ENCODE measurements around the gene CCDC7. TPM values are rescaled to one million over a fixed set of nuclear protein-coding genes. Genes with fewer than 3 reads are reported as not detected.

CCDC7 gene
- total RNA-seq, 2 experiments from 2014 or later, result 69.4 to 72.9 TPM

DNA sequence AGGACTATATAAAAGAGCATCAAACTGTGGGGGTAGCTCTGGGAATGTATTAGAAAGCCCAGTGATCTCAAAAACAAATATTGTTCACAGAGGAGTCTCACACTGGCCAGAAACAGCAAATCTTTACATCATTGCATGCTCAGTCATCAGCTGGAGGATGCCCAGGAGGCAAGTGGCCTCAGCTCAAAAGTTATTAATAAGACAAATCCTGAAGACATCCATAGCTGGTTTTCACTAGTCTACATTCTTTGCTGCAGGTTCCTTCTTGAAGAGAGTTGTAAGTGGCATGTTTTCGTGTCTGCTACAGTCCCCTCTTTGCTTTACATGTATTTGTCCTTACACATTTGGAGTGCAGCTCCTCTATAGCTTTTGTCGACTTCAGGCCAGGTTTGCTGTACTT, 8.6 kb upstream of the CCDC7 start:
- no peak overlapping the region for H3K4me3 ChIP-seq (ENCODE audit: low read length)
- POLR2A ChIA-PET, result interaction anchor here (0.6 to 4.9 kb wide), 3 partner anchors 8 to 347 kb away, joined by 3 to 32 read pairs (median 3); partner anchors contain the start of gene CCDC7
- DNase-seq, result no peak
- no peak overlapping the region for H3K4me3 Mint-ChIP-seq
- no peaks in the 10 kb centered on the region for H3K27me3 ChIP-seq (ENCODE audit: control insufficient read depth in 1 of 2, insufficient read depth in 2 of 2, low read length in 2 of 2)
- no peaks in the 10 kb centered on the region for H3K36me3 Mint-ChIP-seq (ENCODE audit: low read depth)
- H3K9me3 ChIP-seq (ENCODE audit: control insufficient read depth in 1 of 2, insufficient read depth in 1 of 2, low read length in 2 of 2), result no peaks in the 10 kb centered on the region
- H3K27ac ChIP-seq (ENCODE audit: low read depth in 1 of 2, low read length in 2 of 2), result no peak overlapping the region
- H3K36me3 ChIP-seq (ENCODE audit: insufficient read depth, low read length), result no peaks in the 10 kb centered on the region
- ATAC-seq (ENCODE audit: poor library complexity), result no peak
- H3K4me1 Mint-ChIP-seq (ENCODE audit: low read depth), result peaks cover 21% of the 10 kb centered on the region
- H3K27me3 Mint-ChIP-seq, result no peaks in the 10 kb centered on the region
- intact Hi-C loops (cut with DNase I, micrococcal nuclease), result no loop called here
- peaks cover 2% of the 10 kb centered on the region for H3K9me3 Mint-ChIP-seq
- TF ChIP-seq, protein P1, sequence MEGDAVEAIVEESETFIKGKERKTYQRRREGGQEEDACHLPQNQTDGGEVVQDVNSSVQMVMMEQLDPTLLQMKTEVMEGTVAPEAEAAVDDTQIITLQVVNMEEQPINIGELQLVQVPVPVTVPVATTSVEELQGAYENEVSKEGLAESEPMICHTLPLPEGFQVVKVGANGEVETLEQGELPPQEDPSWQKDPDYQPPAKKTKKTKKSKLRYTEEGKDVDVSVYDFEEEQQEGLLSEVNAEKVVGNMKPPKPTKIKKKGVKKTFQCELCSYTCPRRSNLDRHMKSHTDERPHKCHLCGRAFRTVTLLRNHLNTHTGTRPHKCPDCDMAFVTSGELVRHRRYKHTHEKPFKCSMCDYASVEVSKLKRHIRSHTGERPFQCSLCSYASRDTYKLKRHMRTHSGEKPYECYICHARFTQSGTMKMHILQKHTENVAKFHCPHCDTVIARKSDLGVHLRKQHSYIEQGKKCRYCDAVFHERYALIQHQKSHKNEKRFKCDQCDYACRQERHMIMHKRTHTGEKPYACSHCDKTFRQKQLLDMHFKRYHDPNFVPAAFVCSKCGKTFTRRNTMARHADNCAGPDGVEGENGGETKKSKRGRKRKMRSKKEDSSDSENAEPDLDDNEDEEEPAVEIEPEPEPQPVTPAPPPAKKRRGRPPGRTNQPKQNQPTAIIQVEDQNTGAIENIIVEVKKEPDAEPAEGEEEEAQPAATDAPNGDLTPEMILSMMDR (IDR thresholded peaks at IDR 0.05), result no peak
- H3K27ac Mint-ChIP-seq, result no peak overlapping the region
- no peaks in the 10 kb centered on the region for H3K4me1 ChIP-seq (ENCODE audit: insufficient read depth, low read length)
- CTCF ChIA-PET, result no interaction called here

GRCh38 chr10:32445036-32445435, 904 bp upstream of the CCDC7 start:
- Histone ChIP-seq H3K27ac (ENCODE audit: low read depth in 1 of 2, low read length in 2 of 2) (no peak overlapping the region), H3K4me3 (ENCODE audit: low read length) (peak overlapping the region; percentile 96)

GRCh38 chr10:32446536-32447406, 831 bp downstream of the CCDC7 start:
- ATAC-seq (ENCODE audit: poor library complexity) (no peak), DNase-seq (peak in 3 of 14 experiments; percentile 15 to 45 (median 32))
- H3K4me3 ChIP-seq (ENCODE audit: low read length), result peak overlapping the region; percentile 96
- Mint-ChIP-seq H3K27ac (peak overlapping the region; percentile 97), H3K27me3 (no peaks in the 10 kb centered on the region), H3K4me1 (ENCODE audit: low read depth) (peaks cover 40% of the 10 kb centered on the region), H3K36me3 (ENCODE audit: low read depth) (peaks cover 23% of the 10 kb centered on the region), H3K9me3 (no peaks in the 10 kb centered on the region), H3K4me3 (peak overlapping the region; percentile 94)
- TF ChIP-seq, protein P1 (IDR thresholded peaks at IDR 0.05), result no peak
- peaks cover 8% of the 10 kb centered on the region for H3K4me1 ChIP-seq (ENCODE audit: insufficient read depth, low read length)
- peak overlapping the region; percentile 92 to 94 for H3K27ac ChIP-seq (ENCODE audit: low read depth in 1 of 2, low read length in 2 of 2)
- POLR2A ChIA-PET, result interaction anchor here (0.8 to 3.5 kb wide), 18 partner anchors 9 to 558 kb away, joined by 3 to 109 read pairs (median 6); no protein-coding TSS in a partner anchor
- no peaks in the 10 kb centered on the region for H3K27me3 ChIP-seq (ENCODE audit: control insufficient read depth in 1 of 2, insufficient read depth in 2 of 2, low read length in 2 of 2)
- intact Hi-C loops (cut with DNase I, micrococcal nuclease), result loop anchor here (1.0 to 10.0 kb wide), 9 partner anchors 13 to 1414 kb away; partner anchors contain the start of genes ARHGAP12 (in 1 of the 2), KIF5B (in 1 of the 2) and ZNF438 (in 1 of the 2)
- no peaks in the 10 kb centered on the region for H3K9me3 ChIP-seq (ENCODE audit: control insufficient read depth in 1 of 2, insufficient read depth in 1 of 2, low read length in 2 of 2)
- H3K36me3 ChIP-seq (ENCODE audit: insufficient read depth, low read length), result peaks cover 3% of the 10 kb centered on the region
- CTCF ChIA-PET, result interaction anchor here (1.0 to 2.4 kb wide), 5 partner anchors 11 to 185 kb away, joined by 3 to 17 read pairs (median 3); no protein-coding TSS in a partner anchor

More at GRCh38 chr10:32445036-32445435, 904 bp upstream of the CCDC7 start:
- Mint-ChIP-seq H3K4me1 (ENCODE audit: low read depth) (peaks cover 24% of the 10 kb centered on the region), H3K4me3 (peak overlapping the region; percentile 94), H3K36me3 (ENCODE audit: low read depth) (peaks cover 16% of the 10 kb centered on the region), H3K27ac (peak overlapping the region; percentile 97), H3K9me3 (no peaks in the 10 kb centered on the region), H3K27me3 (no peaks in the 10 kb centered on the region)
- H3K9me3 ChIP-seq (ENCODE audit: control insufficient read depth in 1 of 2, insufficient read depth in 1 of 2, low read length in 2 of 2), result no peaks in the 10 kb centered on the region
- H3K27me3 ChIP-seq (ENCODE audit: control insufficient read depth in 1 of 2, insufficient read depth in 2 of 2, low read length in 2 of 2), result no peaks in the 10 kb centered on the region
- peak in 2 of 14 experiments; percentile 11 to 12 for DNase-seq
- TF ChIP-seq, protein P1 (IDR thresholded peaks at IDR 0.05), result no peak
- ChIA-PET CTCF (interaction anchor here (0.9 to 2.4 kb wide), 5 partner anchors 10 to 711 kb away, joined by 3 to 17 read pairs (median 3); no protein-coding TSS in a partner anchor), POLR2A (interaction anchor here (0.7 to 3.5 kb wide), 23 partner anchors 9 to 1413 kb away, joined by 3 to 109 read pairs (median 5); partner anchors contain the start of gene ZNF438)
- H3K4me1 ChIP-seq (ENCODE audit: insufficient read depth, low read length), result peaks cover 8% of the 10 kb centered on the region
- H3K36me3 ChIP-seq (ENCODE audit: insufficient read depth, low read length), result no peaks in the 10 kb centered on the region
- intact Hi-C loops (cut with DNase I, micrococcal nuclease), result loop anchor here (2.0 to 10.0 kb wide), 6 partner anchors 64 to 1413 kb away; partner anchors contain the start of genes ARHGAP12 (in 1 of the 2), KIF5B (in 1 of the 2) and ZNF438 (in 1 of the 2)
- no peak for ATAC-seq (ENCODE audit: poor library complexity)
